SK-N-SH (cell line): ENCODE results near the gene SPACA7. TPM values are rescaled to one million over a fixed set of nuclear protein-coding genes. Genes with fewer than 3 reads are reported as not detected.

ENCODE experiments used
- CTCF ChIA-PET: fragments of 300-600, 350-600 bp; formaldehyde crosslinking; extraction: SDS; loops from one replicate; lab custom pipeline; 2021; lab: Yijun Ruan, JAX
- POLR2A ChIA-PET: fragments of 350-600 bp; sonication (Branson Sonifier 250); formaldehyde crosslinking; extraction: SDS; loops from one replicate; lab custom pipeline; 2020; ENCODE audit warnings: antibody characterized with exemption, inconsistent platforms; lab: Yijun Ruan, JAX
- DNase-seq: peaks from one replicate; pipeline ENCODE4 v3.0.0; 2012
- H2AFZ ChIP-seq: fragments of 200-600 bp; sonication (generic); 2 replicates; pipeline ENCODE4 v1.8.1; 2016; ENCODE audit warnings: antibody characterized with exemption, mild to moderate bottlenecking, low read depth
- H3F3A ChIP-seq: fragments of 200-600 bp; sonication (generic); replicated peaks from 2 replicates; pipeline ENCODE3; 2016; ENCODE audit warnings: antibody characterized with exemption, mild to moderate bottlenecking; ENCODE audit not compliant: insufficient read depth
- H3K27ac ChIP-seq, 2 experiments: fragments of 200-500 bp in 1 of 2; fragments of 200-600 bp in 1 of 2; sonication (Bioruptor generic) in 1 of 2; sonication (generic), shearing (Covaris generic) in 1 of 2; 2 replicates each; pipeline versions ENCODE4 v1.5.1 to v1.6.1; 2014 to 2016; ENCODE audit warnings: low read depth in 2 of 2, inconsistent platforms in 1 of 2, low read length in 1 of 2, mild to moderate bottlenecking in 1 of 2, mixed read lengths in 1 of 2
- H3K27me3 ChIP-seq: fragments of 200-600 bp; sonication (generic), shearing (Covaris generic); 2 replicates; pipeline ENCODE4 v1.6.1; 2016; ENCODE audit warnings: mixed run types; ENCODE audit not compliant: insufficient read depth
- H3K36me3 ChIP-seq, 2 experiments: fragments of 200-500 bp in 1 of 2; fragments of 200-600 bp in 1 of 2; sonication (Bioruptor generic) in 1 of 2; sonication (generic) in 1 of 2; replicated peaks in 1 of 2; 2 replicates each; pipeline versions ENCODE3 to v1.5.1; 2014 to 2016; ENCODE audit warnings: low read length in 1 of 2, mild to moderate bottlenecking in 1 of 2; ENCODE audit not compliant: insufficient read depth in 2 of 2, control insufficient read depth in 1 of 2
- H3K4me1 ChIP-seq, 2 experiments: fragments of 200-500 bp in 1 of 2; fragments of 200-600 bp in 1 of 2; sonication (Bioruptor generic) in 1 of 2; sonication (generic), shearing (Covaris generic) in 1 of 2; 2 replicates each; pipeline versions ENCODE4 v1.5.1 to v1.6.1; 2014 to 2016; ENCODE audit warnings: low read depth in 1 of 2, low read length in 1 of 2, mixed run types in 1 of 2; ENCODE audit not compliant: insufficient read depth in 2 of 2, control insufficient read depth in 1 of 2
- H3K4me2 ChIP-seq: fragments of 200-600 bp; sonication (generic), shearing (Covaris generic); 2 replicates; pipeline ENCODE4 v1.6.1; 2017; ENCODE audit warnings: mixed run types
- H3K4me3 ChIP-seq, 2 experiments: fragments of 200-500 bp in 1 of 2; fragments of 200-600 bp in 1 of 2; sonication (Bioruptor generic) in 1 of 2; sonication (generic), shearing (Covaris generic) in 1 of 2; 2 replicates each; pipeline versions ENCODE4 v1.5.1 to v1.8.1; 2014 to 2016; ENCODE audit warnings: low read depth in 2 of 2, inconsistent platforms in 1 of 2, low read length in 1 of 2, mild to moderate bottlenecking in 1 of 2, mixed read lengths in 1 of 2, moderate library complexity in 1 of 2
- H3K79me2 ChIP-seq: fragments of 200-600 bp; sonication (generic); 2 replicates; pipeline ENCODE4 v1.8.1; 2017; ENCODE audit warnings: mild to moderate bottlenecking; ENCODE audit not compliant: insufficient read depth
- H3K9ac ChIP-seq: fragments of 200-600 bp; sonication (generic); 2 replicates; pipeline ENCODE4 v1.6.1; 2017; ENCODE audit warnings: mixed run types
- H3K9me2 ChIP-seq: fragments of 200-600 bp; sonication (generic); 2 replicates; pipeline ENCODE4 v1.6.1; 2017; ENCODE audit warnings: mixed run types
- H3K9me3 ChIP-seq: fragments of 200-600 bp; sonication (generic); 2 replicates; pipeline ENCODE4 v1.6.1; 2017; ENCODE audit warnings: mixed run types, mild to moderate bottlenecking, moderate library complexity
- H4K20me1 ChIP-seq: fragments of 200-600 bp; sonication (generic); 2 replicates; pipeline ENCODE4 v1.6.1; 2017; ENCODE audit warnings: mild to moderate bottlenecking, mixed run types; ENCODE audit not compliant: insufficient read depth
- CHD2 ChIP-seq: fragments of 150-350 bp; IDR thresholded peaks from 2 replicates; pipeline ENCODE4 v1.6.1; 2018; ENCODE audit warnings: low read length; ENCODE audit not compliant: partially characterized antibody
- EP300 ChIP-seq, 2 experiments: IDR thresholded peaks; 2 replicates each; pipeline versions ENCODE4 v1.4.0 to v1.6.1; 2012; ENCODE audit warnings: borderline replicate concordance in 1 of 2, low read depth in 1 of 2, low read length in 1 of 2
- EZH2phosphoT487 ChIP-seq: fragments of 200-600 bp; sonication (generic); IDR thresholded peaks from 2 replicates; pipeline ENCODE4 v1.6.1; 2017; ENCODE audit warnings: low read depth, mixed run types, mild to moderate bottlenecking, antibody characterized with exemption, moderate library complexity, borderline replicate concordance
- FOSL2 ChIP-seq: IDR thresholded peaks from 2 replicates; pipeline ENCODE4 v1.4.0; 2012; ENCODE audit warnings: low read depth, mild to moderate bottlenecking, moderate library complexity, borderline replicate concordance
- FOXM1 ChIP-seq: IDR thresholded peaks from 2 replicates; pipeline ENCODE4 v1.4.0; 2012; ENCODE audit warnings: low read depth, mild to moderate bottlenecking
- GABPA ChIP-seq: IDR thresholded peaks from 2 replicates; pipeline ENCODE4 v1.4.0; 2012; ENCODE audit warnings: low read depth, mild to moderate bottlenecking
- GATA2 ChIP-seq: sonication (generic); formaldehyde crosslinking; IDR thresholded peaks from 2 replicates; pipeline ENCODE4 v1.5.0; 2020; ENCODE audit warnings: mild to moderate bottlenecking, missing genetic modification reagents
- IRF3 ChIP-seq: fragments of 150-350 bp; IDR thresholded peaks from 2 replicates; pipeline ENCODE4 v1.6.1; 2016; ENCODE audit warnings: mild to moderate bottlenecking, low read depth, low read length
- JUND ChIP-seq: IDR thresholded peaks from 2 replicates; pipeline ENCODE4 v1.4.0; 2012
- MEF2A ChIP-seq: IDR thresholded peaks from 2 replicates; pipeline ENCODE4 v1.4.0; 2012; ENCODE audit warnings: low read depth, borderline replicate concordance
- NRF1 ChIP-seq: IDR thresholded peaks from 2 replicates; pipeline ENCODE4 v1.6.1; 2012; ENCODE audit warnings: low read depth, mild to moderate bottlenecking, low read length
- PBX3 ChIP-seq: IDR thresholded peaks from 2 replicates; pipeline ENCODE4; 2012
- RAD21 ChIP-seq: IDR thresholded peaks from 2 replicates; pipeline ENCODE4 v1.6.1; 2012; ENCODE audit warnings: mild to moderate bottlenecking, low read length
- REST ChIP-seq: IDR thresholded peaks from 2 replicates; pipeline ENCODE4 v1.6.1; 2012; ENCODE audit warnings: mild to moderate bottlenecking, low read depth, low read length, moderate library complexity
- RXRA ChIP-seq: IDR thresholded peaks from 2 replicates; pipeline ENCODE4 v1.4.0; 2012; ENCODE audit warnings: low read depth, mild to moderate bottlenecking, borderline replicate concordance
- SMC3 ChIP-seq: IDR thresholded peaks from 2 replicates; pipeline ENCODE4 v1.6.1; 2012; ENCODE audit warnings: low read depth, low read length, improper control_type of control experiment
- TAF1 ChIP-seq: IDR thresholded peaks from 2 replicates; pipeline ENCODE4 v1.6.1; 2012; ENCODE audit warnings: low read depth, mild to moderate bottlenecking, low read length, moderate library complexity, borderline replicate concordance
- YY1 ChIP-seq: IDR thresholded peaks from 2 replicates; pipeline ENCODE4 v1.4.0; 2012; ENCODE audit warnings: low read depth, mild to moderate bottlenecking
- WGBS: methylation state at CpG from one replicate; pipeline ENCODE4 v1.1.6; 2017; ENCODE audit warnings: low lambda C conversion rate; 5-methylcytosine and 5-hydroxymethylcytosine counted together
- polyA plus RNA-seq, 3 experiments: library from polyadenylated mRNA; depleted of rRNA; stranded (reverse); fragments of >200 nt; gene quantifications; 2 replicates each; pipeline ENCODE4 v1.2.3, GENCODE V29; 2012

The SPACA7 gene
- polyA plus RNA-seq, 1 of the 3 experiments (the other 2 are of a cell fraction): not detected

GRCh38 chr13:112391746-112392145, 15.6 kb downstream of the SPACA7 start:
- POLR2A ChIA-PET: no interaction called here
- CTCF ChIA-PET: no interaction called here
- peaks cover 9% of the 10 kb centered on the region; the same call in 1 of the 2 replicates for H3K27me3 ChIP-seq
- no peak overlapping the region for H3K4me3 ChIP-seq
- H2AFZ ChIP-seq: no peak overlapping the region
- TF ChIP-seq CHD2: no peak
- TF ChIP-seq SMC3: no peak
- TF ChIP-seq TAF1: no peak
- TF ChIP-seq RAD21: no peak
- TF ChIP-seq FOXM1: no peak
- no peak for TF ChIP-seq NRF1
- no peak for TF ChIP-seq GABPA
- no peak for TF ChIP-seq EZH2phosphoT487
- TF ChIP-seq FOSL2: no peak
- no peak for TF ChIP-seq RXRA
- TF ChIP-seq IRF3: no peak
- no peak for TF ChIP-seq PBX3
- no peak for TF ChIP-seq JUND
- no peak for TF ChIP-seq EP300 (IDR thresholded peaks at IDR 0.05; ENCODE audit: borderline replicate concordance in 1 of 2, low read depth in 1 of 2, low read length in 1 of 2)
- no peak for TF ChIP-seq YY1
- no peak for TF ChIP-seq GATA2 (CRISPR knock-in tag)
- no peak for TF ChIP-seq MEF2A
- TF ChIP-seq REST: no peak
- no peaks in the 10 kb centered on the region for H3K36me3 ChIP-seq
- 0% methylated on average over 8 of the region's 8 CpGs for WGBS
- H3K79me2 ChIP-seq: no peaks in the 10 kb centered on the region
- H3K9me2 ChIP-seq: no peaks in the 10 kb centered on the region
- no peak overlapping the region for H3K27ac ChIP-seq
- no peak overlapping the region for H3K4me2 ChIP-seq
- DNase-seq: no peak
- no peaks in the 10 kb centered on the region for H3K9me3 ChIP-seq
- no peaks in the 10 kb centered on the region for H4K20me1 ChIP-seq
- no peaks in the 10 kb centered on the region for H3K4me1 ChIP-seq
- no peaks in the 10 kb centered on the region for H3F3A ChIP-seq
- H3K9ac ChIP-seq: no peak overlapping the region
